T-helper 1 cell (primary cell): Measurements from ENCODE around the gene AP3S2.
"Not testable (repeated sequence)": the region's sequence is repeated elsewhere in the genome, so short reads cannot be mapped to it uniquely, and the experiment has no call there.

Source experiments
- DNase-seq, 5 donors: peaks; one replicate each; pipeline ENCODE4 v3.0.0-alpha.2; 2012 to 2020

AP3S2 gene

GRCh38 chr15:89863918-89864317, 29.9 kb downstream of the AP3S2 start:
- no peak for DNase-seq

GRCh38 chr15:89860891-89861290, 32.9 kb downstream of the AP3S2 start:
- DNase-seq: no peak

- DNase-seq: no peak
Observed at GRCh38 chr15:89860431-89860830, 33.4 kb downstream of the AP3S2 start.

- no peak for DNase-seq
Observed at GRCh38 chr15:89858661-89859458, 34.9 kb downstream of the AP3S2 start.

- DNase-seq: no peak
Observed at GRCh38 chr15:89857673-89858072, 36.1 kb downstream of the AP3S2 start.

GRCh38 chr15:89855948-89856347, 37.8 kb downstream of the AP3S2 start:
- DNase-seq: no peak

- DNase-seq: not testable (repeated sequence)
Observed at GRCh38 chr15:89854863-89855262, 38.9 kb downstream of the AP3S2 start.

GRCh38 chr15:89852342-89852995, 41.3 kb downstream of the AP3S2 start:
- DNase-seq: no peak

- no peak for DNase-seq
Observed at GRCh38 chr15:89851673-89852341, 42.0 kb downstream of the AP3S2 start.

- no peak for DNase-seq
Observed at GRCh38 chr15:89848970-89849292, 44.9 kb downstream of the AP3S2 start.

- DNase-seq: no peak
Observed at GRCh38 chr15:89847101-89847500, 46.7 kb downstream of the AP3S2 start.

GRCh38 chr15:89845305-89845893, 48.4 kb downstream of the AP3S2 start:
- no peak for DNase-seq

GRCh38 chr15:89841962-89842361, 51.8 kb downstream of the AP3S2 start:
- no peak for DNase-seq

GRCh38 chr15:89841306-89841705, 52.5 kb downstream of the AP3S2 start:
- no peak for DNase-seq

- DNase-seq: no peak
Observed at GRCh38 chr15:89839167-89839810, 54.5 kb downstream of the AP3S2 start.

GRCh38 chr15:89837830-89838178, 56.0 kb downstream of the AP3S2 start:
- DNase-seq: no peak

- no peak for DNase-seq
Observed at GRCh38 chr15:89837134-89837829, 56.5 kb downstream of the AP3S2 start.

GRCh38 chr15:89836267-89837133, 57.3 kb downstream of the AP3S2 start:
- no peak for DNase-seq

GRCh38 chr15:89835176-89835564, 58.6 kb downstream of the AP3S2 start:
- no peak for DNase-seq

- not testable (repeated sequence) for DNase-seq
Observed at GRCh38 chr15:89834465-89835175, 59.2 kb downstream of the AP3S2 start.

GRCh38 chr15:89833966-89834365, 59.8 kb downstream of the AP3S2 start:
- no peak for DNase-seq
